Body of pancreas (tissue), 4 donors: Measurements from ENCODE around the gene PCSK1N. TPM values are rescaled to one million over a fixed set of nuclear protein-coding genes. Genes with fewer than 3 reads are reported as not detected.
A peak's percentile ranks its signal among the peaks of the same experiment; 100 is the strongest.

Experiments used
- ATAC-seq: fragments of 150-250 bp; one replicate; pipeline ENCODE4 v1.9.1; 2016
- DNase-seq, 4 donors: peaks; one replicate each; pipeline ENCODE4 v3.0.0-alpha.2; 2019
- H3K27ac ChIP-seq, 4 donors: fragments of 200-600 bp; sonication (generic); 1 replicate in 3 of 4; 2 replicates in 1 of 4; pipeline versions ENCODE4 v1.5.1 to v1.6.1; 2016 to 2019; ENCODE audit warnings: mild to moderate bottlenecking in 1 of 4, mixed read lengths in 1 of 4, moderate library complexity in 1 of 4
- H3K27me3 ChIP-seq, 2 donors: fragments of 200-600 bp; sonication (generic); one replicate each; pipeline ENCODE4 v1.6.0; 2016; ENCODE audit warnings: mild to moderate bottlenecking in 1 of 2
- H3K36me3 ChIP-seq, 2 donors: fragments of 200-600 bp; sonication (generic); replicated peaks in 1 of 2; 2 replicates each; pipeline ENCODE4 v1.5.1; 2016; ENCODE audit warnings: low read depth in 2 of 2; ENCODE audit not compliant: insufficient read depth in 1 of 2
- H3K4me1 ChIP-seq: fragments of 200-600 bp; sonication (generic); one replicate; pipeline ENCODE4 v1.6.0; 2016
- H3K4me3 ChIP-seq, 2 donors: fragments of 200-600 bp; sonication (generic); 1 replicate in 1 of 2; 2 replicates in 1 of 2; pipeline ENCODE4 v1.5.1; 2016 to 2019
- H3K9me3 ChIP-seq, 3 donors: fragments of 200-600 bp; sonication (generic); 1 replicate in 2 of 3; 2 replicates in 1 of 3; pipeline ENCODE4 v1.5.1; 2016
- CTCF ChIP-seq, 7 experiments: fragments of 450-650 bp in 4 of 7; fragments of 200-600 bp in 3 of 7; sonication (generic) in 3 of 7; IDR thresholded peaks; one replicate each; pipeline ENCODE4 v1.5.1; 2016 to 2019; ENCODE audit warnings: antibody characterized with exemption in 7 of 7
- POLR2A ChIP-seq, 3 donors: fragments of 450-650 bp; IDR thresholded peaks; one replicate each; pipeline ENCODE4 v1.6.1; 2016; ENCODE audit warnings: antibody characterized with exemption in 3 of 3, mild to moderate bottlenecking in 2 of 3
- WGBS, 2 donors: methylation state at CpG; one replicate each; pipeline ENCODE4 v1.1.5; 2017; 5-methylcytosine and 5-hydroxymethylcytosine counted together
- intact Hi-C: fragments of 100-400 bp; cut with DNase I; formaldehyde crosslinking; loops from one replicate; pipeline ENCODE4 v1.15.1; 2023
- total RNA-seq, 2 donors: library from RNA; depleted of rRNA; stranded (reverse); fragments of >200 nt; gene quantifications; one replicate each; pipeline ENCODE4 v1.1.0, GENCODE V29; 2016

PCSK1N gene
- total RNA-seq, 2 donors from 2014 or later = 110 to 196 TPM

- H3K27me3 ChIP-seq = no peaks in the 10 kb centered on the region
- no peak overlapping the region for H3K4me3 ChIP-seq
- TF ChIP-seq POLR2A (IDR thresholded peaks at IDR 0.05) (no peak), CTCF (IDR thresholded peaks at IDR 0.05) (no peak)
- WGBS, 2 donors = 89 to 98% methylated on average over 6 to 7 of the region's 8 CpGs
- no peak for DNase-seq
- intact Hi-C loops = no loop called here
- no peaks in the 10 kb centered on the region for H3K4me1 ChIP-seq
- no peaks in the 10 kb centered on the region for H3K36me3 ChIP-seq
- H3K9me3 ChIP-seq = no peaks in the 10 kb centered on the region
- no peak for ATAC-seq
- H3K27ac ChIP-seq = no peak overlapping the region
Measured at GRCh38 chrX:48813644-48814043, 21.8 kb downstream of the PCSK1N start.

GRCh38 chrX:48806081-48806480 is 29.3 kb downstream of the PCSK1N start:
- WGBS, 2 donors = 94 to 100% methylated on average over 1 to 3 of the region's 4 CpGs
- H3K9me3 ChIP-seq = no peaks in the 10 kb centered on the region
- H3K4me1 ChIP-seq = peaks cover 4% of the 10 kb centered on the region
- no peak for DNase-seq
- H3K27ac ChIP-seq = no peak overlapping the region
- intact Hi-C loops = no loop called here
- TF ChIP-seq CTCF (IDR thresholded peaks at IDR 0.05) = no peak
- TF ChIP-seq POLR2A (IDR thresholded peaks at IDR 0.05) = no peak
- H3K27me3 ChIP-seq = no peaks in the 10 kb centered on the region
- H3K4me3 ChIP-seq = no peak overlapping the region
- no peaks in the 10 kb centered on the region for H3K36me3 ChIP-seq
- no peak for ATAC-seq

GRCh38 chrX:48802905-48803200 is 32.6 kb downstream of the PCSK1N start:
- intact Hi-C loops = no loop called here
- Histone ChIP-seq H3K27ac (peak overlapping the region in 3 of 4 donors; percentile 81 to 98 (median 98)), H3K27me3 (no peaks in the 10 kb centered on the region), H3K36me3 (no peaks in the 10 kb centered on the region), H3K4me1 (peaks cover 8% of the 10 kb centered on the region), H3K4me3 (no peak overlapping the region), H3K9me3 (no peaks in the 10 kb centered on the region)
- 27 to 37% methylated on average over 3 to 4 of the region's 4 CpGs for WGBS, 2 donors
- DNase-seq (no peak), ATAC-seq (no peak)
- TF ChIP-seq POLR2A (IDR thresholded peaks at IDR 0.05) (no peak), CTCF (IDR thresholded peaks at IDR 0.05) (no peak)

- Histone ChIP-seq H3K27ac (peak overlapping the region; percentile 81 to 98 (median 93)), H3K36me3 (no peaks in the 10 kb centered on the region), H3K4me1 (peaks cover 8% of the 10 kb centered on the region), H3K27me3 (no peaks in the 10 kb centered on the region), H3K4me3 (peak overlapping the region in 1 of 2 donors; percentile 12), H3K9me3 (no peaks in the 10 kb centered on the region)
- WGBS, 2 donors = 3 to 5% methylated on average over 27 to 31 of the region's 40 CpGs
- ATAC-seq (peak; percentile 64), DNase-seq (peak; percentile 85 to 91 (median 88))
- TF ChIP-seq CTCF (IDR thresholded peaks at IDR 0.05) (peak in 3 of 7 experiments; percentile 23 to 29 (median 28)), POLR2A (IDR thresholded peaks at IDR 0.05) (peak; percentile 42 to 89 (median 83))
- intact Hi-C loops = no loop called here
Measured at GRCh38 chrX:48802089-48802904, 33.1 kb downstream of the PCSK1N start.
